CD1c-positive myeloid dendritic cell (primary cell): ENCODE data around the gene WBP4.
"Not testable (repeated sequence)": the region's sequence is repeated elsewhere in the genome, so short reads cannot be mapped to it uniquely, and the experiment has no call there.

ENCODE experiments used
- DNase-seq: peaks from one replicate; pipeline ENCODE4 v3.0.0-alpha.2; 2016; ENCODE audit errors: extremely low spot score

The WBP4 gene

DNA sequence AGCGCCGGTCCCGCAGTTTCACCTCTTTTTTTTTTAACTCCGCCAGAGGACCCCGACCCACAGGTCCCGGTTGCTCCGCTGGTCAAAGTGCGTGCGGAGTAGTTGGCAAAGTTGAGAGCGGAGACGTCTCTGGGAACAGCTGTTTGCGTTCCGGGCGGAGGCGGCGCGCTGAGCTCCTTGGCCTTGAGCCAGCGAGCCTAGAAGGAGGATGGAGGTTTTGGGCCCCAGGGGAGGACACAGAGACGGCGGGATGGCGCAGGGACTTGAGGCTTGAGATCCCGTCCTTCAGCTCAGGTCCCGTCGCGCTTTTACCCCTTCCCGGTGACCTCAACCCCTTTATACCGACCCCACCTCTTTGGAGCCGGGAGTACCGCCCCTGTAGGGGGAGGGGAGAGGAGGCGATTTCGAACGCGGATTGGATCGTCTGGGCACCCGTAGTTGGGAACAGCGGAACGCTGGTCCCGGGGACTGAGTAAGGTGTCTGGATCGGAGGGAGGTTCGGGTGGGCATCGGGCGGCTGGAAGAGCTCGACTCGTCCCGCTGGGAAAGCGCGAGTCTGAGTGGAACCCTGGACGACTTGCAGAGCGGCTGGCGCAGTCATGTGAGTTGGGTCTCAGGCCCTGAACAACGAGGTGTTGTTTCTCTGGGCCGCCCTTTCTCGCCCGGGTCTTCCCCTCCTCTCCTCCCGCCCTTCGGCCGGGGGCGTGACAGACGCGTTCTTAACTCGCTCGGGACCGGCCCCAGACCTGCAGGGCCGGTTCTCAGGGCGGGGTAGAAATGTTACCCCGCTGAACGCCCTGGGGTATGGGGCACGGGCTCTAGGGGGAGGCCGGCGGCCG lies at the start of gene WBP4:
Gene WBP4 (plus strand): TSS at position 435 of the 839 bp plus-strand sequence. CDS start 165 bp downstream, at position 600.
- peak; percentile 94 for DNase-seq

- no peak for DNase-seq
Observed at GRCh38 chr13:41012536-41012935, 48.8 kb upstream of the WBP4 start.

DNA sequence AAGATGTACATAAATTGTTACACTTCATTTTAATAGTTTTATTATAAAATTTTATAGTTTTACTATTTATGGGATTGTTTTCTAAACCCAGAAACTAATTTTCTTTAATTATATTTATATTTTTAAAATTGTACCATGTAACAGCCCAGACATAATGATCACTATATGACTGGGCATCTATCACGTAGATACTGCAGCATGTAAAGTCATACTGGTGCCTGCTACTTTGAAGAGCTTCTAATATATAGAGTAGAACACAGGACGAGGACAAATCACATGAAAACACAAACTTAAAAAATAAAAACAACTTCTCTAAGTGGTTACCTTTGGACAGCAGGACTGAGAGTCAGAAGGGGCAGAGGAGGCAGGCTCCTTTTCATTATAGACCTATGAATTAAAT lies 47.5 kb upstream of the WBP4 start:
- DNase-seq, result no peak

DNA sequence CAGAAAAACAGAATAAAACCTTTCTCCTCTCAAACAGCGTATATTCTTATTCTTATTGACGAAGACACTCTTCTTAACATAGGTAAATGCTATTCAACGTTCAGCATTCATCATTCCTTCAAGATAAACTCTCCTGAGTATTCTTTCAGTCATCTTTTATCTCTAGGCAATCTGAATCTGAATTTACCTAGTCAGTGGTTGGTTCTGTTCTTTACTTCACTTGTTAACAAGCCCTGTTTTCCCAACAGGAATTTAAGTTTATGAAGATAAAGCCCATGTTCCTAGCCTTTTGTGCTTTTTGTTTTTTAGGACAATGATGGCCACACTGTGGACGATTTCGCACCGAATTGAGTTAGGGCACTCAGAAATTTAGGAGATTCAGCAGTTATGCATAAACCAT lies 45.4 kb upstream of the WBP4 start:
- DNase-seq, result no peak

- DNase-seq, result peak; percentile 74
Observed at GRCh38 chr13:41017159-41017558, 44.1 kb upstream of the WBP4 start.

DNA sequence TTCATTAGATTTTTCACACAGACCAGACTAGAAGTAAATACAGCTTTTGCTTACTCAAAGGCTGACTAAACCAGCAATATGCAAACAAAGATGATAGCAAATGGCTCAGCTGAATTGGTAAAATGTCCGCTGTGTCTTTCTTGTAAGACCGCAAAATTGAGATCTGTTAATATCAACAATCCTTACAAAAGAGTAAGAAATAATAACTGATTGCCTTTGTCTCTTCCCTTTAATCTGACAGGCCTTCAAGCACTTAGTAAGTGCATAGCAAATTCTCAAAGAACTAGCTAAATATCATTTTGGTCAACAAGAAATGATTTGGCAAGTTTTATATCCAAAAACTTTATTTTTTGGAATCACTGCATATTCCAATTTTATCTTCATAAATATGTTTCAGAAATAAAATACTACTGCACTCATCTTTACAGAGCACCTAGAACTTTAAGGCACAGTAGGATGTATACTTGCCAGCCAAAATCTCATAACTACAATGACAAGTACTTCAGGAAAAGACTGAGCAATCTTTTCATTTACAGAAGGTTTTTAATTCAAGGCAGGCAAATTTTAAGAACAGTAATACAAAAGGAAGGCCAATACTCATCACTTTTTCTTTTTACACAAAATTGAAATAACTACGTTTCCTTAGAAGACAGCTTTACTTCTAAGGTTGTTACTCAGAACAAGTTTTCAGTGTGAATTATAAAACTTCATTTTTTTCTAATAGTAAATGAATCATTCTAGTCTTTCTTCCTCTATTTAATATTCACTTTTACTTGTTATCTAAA lies 43.3 kb upstream of the WBP4 start:
- peak; percentile 59 for DNase-seq

- DNase-seq, result no peak
Observed at GRCh38 chr13:41018602-41018948, 42.7 kb upstream of the WBP4 start.

- DNase-seq, result peak; percentile 93
Observed at GRCh38 chr13:41019011-41019487, 42.3 kb upstream of the WBP4 start, which contains the start of gene ELF1. Gene ELF1 (minus strand): TSS chr13:41019316. CDS start chr13:40982054, 37,262 bp downstream.

GRCh38 chr13:41019578-41020347 lies 41.5 kb upstream of the WBP4 start:
- DNase-seq, result peak; percentile 14

GRCh38 chr13:41025518-41025917 lies 35.8 kb upstream of the WBP4 start:
- DNase-seq, result no peak

DNA sequence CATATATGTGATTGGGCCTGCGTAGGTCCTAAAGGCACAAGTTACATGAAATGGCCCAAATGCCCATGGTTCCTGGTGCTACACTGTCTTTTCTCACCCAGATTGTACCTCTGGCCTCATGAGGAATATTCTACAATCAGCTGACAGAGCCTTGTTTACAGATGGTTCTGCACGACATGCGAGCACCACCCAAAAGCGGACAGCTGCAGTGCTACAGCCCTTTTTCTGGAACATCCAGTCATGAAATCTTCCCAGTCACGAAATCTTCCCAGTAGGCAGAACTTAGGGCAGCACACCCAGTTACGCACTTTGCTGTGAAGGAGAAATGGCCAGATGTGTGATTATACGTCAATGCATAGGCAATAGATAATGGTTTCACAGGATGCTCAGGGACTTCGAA lies 34.5 kb upstream of the WBP4 start:
- DNase-seq, result no peak

GRCh38 chr13:41028051-41028450 lies 33.3 kb upstream of the WBP4 start:
- no peak for DNase-seq

DNA sequence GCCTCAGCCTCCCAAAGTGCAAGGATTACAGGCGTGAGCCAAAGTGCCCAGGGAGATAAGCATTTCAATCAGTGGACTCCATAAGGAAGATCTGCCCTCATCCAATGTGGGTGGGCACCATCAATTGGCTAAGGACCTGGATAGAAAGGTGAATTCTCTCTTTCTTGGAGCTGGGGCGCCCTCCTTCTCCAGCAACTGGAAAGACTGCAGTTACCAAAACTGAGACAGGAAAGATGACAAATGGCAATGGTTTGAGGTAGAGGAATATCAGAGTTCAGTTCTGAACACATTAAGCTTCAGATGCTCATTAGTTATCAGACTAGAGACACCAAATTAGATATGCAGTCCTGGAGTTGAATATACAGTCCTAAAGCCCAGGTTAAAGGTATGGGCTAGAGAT lies 31.7 kb upstream of the WBP4 start:
- DNase-seq, result no peak

DNA sequence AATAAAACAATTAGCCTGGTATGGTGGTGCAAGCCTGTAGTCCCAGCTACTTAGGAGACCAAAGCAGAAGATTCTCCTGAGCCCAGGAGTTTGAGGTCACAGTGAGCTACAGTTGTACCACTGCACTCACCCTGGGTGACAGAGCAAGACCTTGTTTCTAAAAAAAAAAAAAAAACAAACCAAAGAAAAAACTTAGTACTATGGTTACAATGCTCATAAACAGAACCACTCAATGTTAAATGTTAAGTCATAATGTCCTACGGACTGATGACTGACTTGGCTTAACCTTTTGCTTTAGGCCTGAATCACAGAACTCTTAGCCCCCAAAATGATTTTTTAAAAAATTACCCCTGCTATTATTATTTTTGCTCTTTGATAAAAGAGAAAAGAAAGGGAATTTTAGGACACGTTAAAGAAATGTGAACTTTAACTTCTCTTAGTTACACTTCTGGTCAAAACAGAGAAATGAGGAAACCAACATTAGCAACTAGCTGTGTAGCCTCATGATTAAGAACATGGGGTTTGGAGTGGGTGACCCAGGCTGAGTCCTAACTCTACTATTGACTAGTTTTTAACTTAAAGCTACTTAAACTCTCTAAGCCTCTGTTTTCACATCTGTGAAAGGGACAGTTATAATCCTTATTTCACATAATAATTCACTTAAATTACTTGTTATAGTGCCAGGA lies 28.5 kb upstream of the WBP4 start:
- peak; percentile 81 for DNase-seq

GRCh38 chr13:41034382-41034781 lies 26.9 kb upstream of the WBP4 start:
- DNase-seq, result no peak

- DNase-seq, result peak; percentile 68
Observed at GRCh38 chr13:41034881-41035280, 26.4 kb upstream of the WBP4 start.

DNA sequence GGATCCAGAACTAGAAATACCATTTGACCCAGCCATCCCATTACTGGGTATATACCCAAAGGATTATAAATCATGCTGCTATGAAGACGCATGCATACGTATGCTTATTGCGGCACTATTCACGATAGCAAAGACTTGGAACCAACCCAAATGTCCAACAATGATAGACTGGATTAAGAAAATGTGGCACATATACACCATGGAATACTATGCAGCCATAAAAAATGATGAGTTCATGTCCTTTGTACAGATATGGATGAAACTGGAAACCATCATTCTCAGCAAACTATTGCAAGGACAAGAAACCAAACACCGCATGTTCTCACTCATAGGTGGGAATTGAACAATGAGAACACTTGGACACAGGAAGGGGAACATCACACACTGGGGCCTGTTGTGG lies 24.8 kb upstream of the WBP4 start:
- not testable (repeated sequence) for DNase-seq

DNA sequence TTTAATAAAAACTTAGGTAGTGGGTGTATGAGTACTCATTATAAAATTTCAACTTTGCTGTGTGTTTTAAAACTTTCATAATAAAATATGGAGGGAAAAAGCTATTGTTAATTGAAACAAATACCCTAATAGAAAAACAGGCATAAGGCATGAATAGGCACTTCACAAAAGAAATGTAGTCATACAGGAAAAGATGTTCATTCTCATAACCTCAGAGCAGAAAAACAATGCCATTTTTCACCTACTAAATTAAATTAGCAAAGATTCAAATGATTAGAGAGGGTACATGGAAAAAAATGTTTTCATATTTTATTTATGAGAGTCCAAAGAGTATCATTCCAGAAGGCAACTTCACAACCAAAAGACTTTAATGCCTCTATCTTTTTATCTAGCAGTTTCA lies 21.6 kb upstream of the WBP4 start:
- no peak for DNase-seq

DNA sequence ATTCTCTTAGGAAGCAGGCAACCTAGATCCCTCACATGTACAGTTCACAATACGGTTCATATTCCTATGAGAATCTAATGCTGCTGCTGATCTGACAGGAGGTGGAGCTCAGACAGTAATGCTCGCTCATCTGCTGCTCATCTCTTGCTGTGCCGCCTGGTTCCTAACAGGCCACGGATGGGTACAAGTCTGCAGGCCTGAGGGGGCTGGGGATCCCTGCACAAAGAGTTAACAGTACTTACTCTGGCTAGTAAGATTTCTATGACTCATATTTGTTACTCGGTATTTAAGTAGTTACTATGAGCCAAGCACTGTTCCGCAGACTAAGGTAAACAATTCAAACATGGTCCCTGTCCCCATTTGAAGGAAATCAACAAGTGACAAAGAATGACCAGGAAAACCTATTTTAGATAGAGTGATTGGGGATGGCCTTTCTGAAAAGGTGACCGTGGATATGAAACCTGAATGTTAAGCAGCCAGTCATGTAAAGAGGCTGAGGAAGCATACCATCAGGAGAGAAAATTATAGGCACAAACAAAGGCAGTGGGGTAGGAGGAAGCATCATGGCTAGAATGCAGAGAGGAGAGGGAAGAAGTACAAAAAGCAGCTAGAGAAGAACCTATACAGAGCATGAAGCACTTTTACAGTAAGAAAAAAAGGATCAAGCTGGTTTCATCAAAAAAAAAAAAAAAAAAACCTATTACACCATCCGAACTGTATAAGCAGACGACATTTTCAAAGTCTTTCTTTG lies 20.6 kb upstream of the WBP4 start:
- DNase-seq, result no peak

GRCh38 chr13:41042419-41042818 lies 18.9 kb upstream of the WBP4 start:
- DNase-seq, result not testable (repeated sequence)

DNA sequence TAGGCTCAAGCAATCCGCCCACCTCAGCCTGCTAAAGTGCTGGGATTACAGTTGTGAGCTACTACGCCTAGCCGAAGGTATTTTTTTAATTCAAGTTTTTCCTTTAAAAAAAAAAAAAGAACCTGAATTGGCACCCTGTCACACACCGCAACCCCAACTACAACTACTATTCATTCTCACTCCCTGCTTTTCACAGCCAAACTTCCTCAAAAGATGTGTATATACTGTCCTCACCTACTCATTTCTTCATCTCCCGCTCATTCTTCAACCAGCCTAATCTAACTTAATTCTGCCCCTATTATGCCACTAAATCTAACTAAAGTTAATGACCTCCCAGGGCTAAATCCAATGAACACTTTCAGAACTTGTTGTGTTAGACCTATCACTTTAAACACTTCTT lies 12.7 kb upstream of the WBP4 start:
- DNase-seq, result peak; percentile 34
